ENCODE measurements around the gene ABCA6.

Gene ABCA6

DNA sequence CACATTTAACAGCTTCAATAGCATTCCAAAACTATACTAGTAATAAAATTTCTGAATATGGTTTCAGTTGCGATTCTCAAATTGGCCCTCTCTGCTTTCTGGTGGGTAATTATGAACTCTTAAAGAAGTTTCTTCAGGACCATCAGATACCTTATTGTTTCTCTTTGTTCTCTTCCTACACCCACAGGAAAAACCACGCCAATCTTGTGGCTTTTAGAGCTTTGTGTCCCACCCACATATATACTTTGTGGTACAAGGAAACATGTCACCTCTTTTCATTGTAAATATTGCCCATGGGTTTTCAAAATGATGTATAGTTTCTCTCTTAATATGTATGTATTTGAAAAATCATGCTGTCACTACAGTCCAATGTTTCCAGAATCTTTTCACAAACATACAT lies 93.1 kb downstream of the ABCA6 start:
- Histone ChIP-seq H3K4me3 (ENCODE audit: low read depth in 1 of 2, low read length in 2 of 2) (no peak overlapping the region), H3K9me3 (ENCODE audit: control insufficient read depth in 1 of 2, low read length in 2 of 2) (peaks cover 0 to 3% of the 10 kb centered on the region in 2 donors), H3K9ac (ENCODE audit: low read depth in 1 of 2, low read length in 2 of 2) (no peak overlapping the region), H3K4me1 (ENCODE audit: control insufficient read depth in 1 of 2, insufficient read depth in 2 of 2, low read length in 2 of 2) (peaks cover 8 to 11% of the 10 kb centered on the region in 2 donors), H3K36me3 (ENCODE audit: control insufficient read depth in 1 of 2, insufficient read depth in 2 of 2, low read length in 2 of 2) (no peaks in the 10 kb centered on the region), H3K27me3 (ENCODE audit: control insufficient read depth in 1 of 2, insufficient read depth in 2 of 2, low read length in 2 of 2) (no peaks in the 10 kb centered on the region), H3K27ac (ENCODE audit: low read depth, low read length) (no peak overlapping the region)

DNA sequence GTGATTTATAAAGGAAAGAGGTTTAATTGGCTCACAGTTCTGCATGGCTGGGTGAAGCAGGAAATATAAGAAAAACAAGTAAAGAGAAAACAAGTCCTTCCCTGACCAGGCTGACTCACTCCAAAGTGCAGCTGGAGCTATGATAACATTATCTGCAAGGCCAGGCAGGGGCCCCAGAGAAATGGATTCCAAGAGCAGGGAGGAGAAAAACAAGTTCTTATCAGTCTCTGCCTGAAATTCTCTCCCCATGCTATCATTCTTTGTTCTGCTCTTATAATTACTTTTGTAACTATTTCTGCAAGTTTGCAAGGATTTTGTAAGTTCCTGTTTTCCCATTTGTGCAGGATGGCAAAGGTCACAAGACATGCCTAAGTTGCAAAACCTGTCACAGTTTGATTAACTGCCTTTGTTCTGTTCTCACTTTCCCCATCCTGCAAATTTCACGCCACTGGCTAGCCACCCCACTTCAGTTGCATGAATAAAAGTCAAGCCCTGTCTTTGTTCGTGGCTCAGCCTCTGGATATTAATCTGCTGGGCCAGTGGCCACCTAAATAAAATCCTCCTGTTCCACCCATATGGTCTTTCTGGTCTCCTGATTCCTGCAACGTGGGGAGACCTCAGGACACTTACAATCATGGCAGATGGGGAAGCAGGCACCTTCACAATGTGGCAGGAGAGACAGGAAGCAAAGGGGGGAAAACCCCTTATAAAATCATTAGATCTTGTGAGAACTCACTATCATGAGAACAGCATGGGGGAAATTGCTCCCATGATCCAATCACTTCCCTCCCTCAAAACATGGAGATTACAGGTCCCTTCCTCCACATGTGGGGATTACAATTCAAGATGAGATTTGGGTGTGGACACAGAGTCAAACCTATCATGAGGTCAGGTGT lies 94.1 kb downstream of the ABCA6 start:
- Histone ChIP-seq H3K27ac (ENCODE audit: low read depth, low read length) (no peak overlapping the region), H3K4me1 (ENCODE audit: control insufficient read depth in 1 of 2, insufficient read depth in 2 of 2, low read length in 2 of 2) (peaks cover 8 to 11% of the 10 kb centered on the region in 2 donors), H3K27me3 (ENCODE audit: control insufficient read depth in 1 of 2, insufficient read depth in 2 of 2, low read length in 2 of 2) (no peaks in the 10 kb centered on the region), H3K9ac (ENCODE audit: low read depth in 1 of 2, low read length in 2 of 2) (no peak overlapping the region), H3K36me3 (ENCODE audit: control insufficient read depth in 1 of 2, insufficient read depth in 2 of 2, low read length in 2 of 2) (no peaks in the 10 kb centered on the region), H3K9me3 (ENCODE audit: control insufficient read depth in 1 of 2, low read length in 2 of 2) (peaks cover 0 to 3% of the 10 kb centered on the region in 2 donors), H3K4me3 (ENCODE audit: low read depth in 1 of 2, low read length in 2 of 2) (peak overlapping the region; percentile 38 to 44)

DNA sequence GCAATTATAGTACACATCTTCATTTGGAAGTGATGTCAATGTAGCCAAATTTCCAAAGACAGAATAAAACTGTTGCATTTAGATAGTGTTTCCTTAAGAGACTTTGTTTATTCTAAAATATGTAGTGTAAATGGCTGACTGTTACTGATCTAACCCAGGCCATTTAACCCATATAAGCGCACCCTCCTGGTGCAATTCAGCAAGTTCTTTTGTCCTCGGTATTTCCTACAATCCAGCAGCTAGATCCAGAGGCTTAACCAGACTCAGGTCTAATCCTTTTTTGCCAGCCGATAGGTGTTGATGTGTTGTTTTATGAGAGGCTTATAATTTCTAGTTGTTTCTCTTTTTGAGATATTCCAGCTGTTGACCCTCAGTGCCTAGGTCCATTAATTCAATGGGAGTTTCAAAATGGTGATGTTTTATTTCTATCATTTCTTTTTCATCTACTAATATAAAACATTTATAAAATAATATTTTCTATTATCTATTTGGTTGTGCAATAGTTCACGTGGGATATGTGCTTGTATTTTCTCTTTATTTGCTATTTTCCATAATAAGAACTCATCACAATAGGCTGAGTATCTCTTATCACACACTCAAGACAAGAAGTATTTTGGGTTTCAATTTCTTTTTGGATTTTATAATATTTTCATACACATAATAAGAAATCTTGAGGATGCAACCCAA lies 95.4 kb downstream of the ABCA6 start:
- Histone ChIP-seq H3K4me1 (ENCODE audit: control insufficient read depth in 1 of 2, insufficient read depth in 2 of 2, low read length in 2 of 2) (peaks cover 8 to 14% of the 10 kb centered on the region in 2 donors), H3K27me3 (ENCODE audit: control insufficient read depth in 1 of 2, insufficient read depth in 2 of 2, low read length in 2 of 2) (no peaks in the 10 kb centered on the region), H3K4me3 (ENCODE audit: low read depth in 1 of 2, low read length in 2 of 2) (no peak overlapping the region), H3K36me3 (ENCODE audit: control insufficient read depth in 1 of 2, insufficient read depth in 2 of 2, low read length in 2 of 2) (no peaks in the 10 kb centered on the region), H3K27ac (ENCODE audit: low read depth, low read length) (no peak overlapping the region), H3K9ac (ENCODE audit: low read depth in 1 of 2, low read length in 2 of 2) (no peak overlapping the region), H3K9me3 (ENCODE audit: control insufficient read depth in 1 of 2, low read length in 2 of 2) (peaks cover 0 to 3% of the 10 kb centered on the region in 2 donors)

DNA sequence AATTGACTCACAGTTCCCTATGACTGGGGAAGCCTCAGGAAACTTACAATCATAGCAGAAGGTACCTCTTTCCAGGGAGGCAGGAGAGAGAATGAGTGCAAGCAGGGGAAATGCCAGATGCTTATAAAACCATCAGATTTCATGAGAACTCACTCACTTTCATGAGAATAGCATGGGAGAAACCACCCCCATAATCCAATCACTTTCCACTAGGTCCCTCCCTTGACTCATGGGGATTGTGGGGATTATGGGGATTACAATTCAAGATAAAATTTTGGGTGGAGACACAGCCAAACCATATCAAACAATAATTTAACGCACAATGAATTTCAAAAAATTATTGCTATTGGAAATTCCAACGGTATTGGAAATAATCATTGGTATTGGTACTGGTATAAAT lies 96.0 kb downstream of the ABCA6 start:
- no peak overlapping the region for H3K4me3 ChIP-seq (ENCODE audit: low read depth in 1 of 2, low read length in 2 of 2)
- H3K9ac ChIP-seq (ENCODE audit: low read depth in 1 of 2, low read length in 2 of 2) = no peak overlapping the region
- no peaks in the 10 kb centered on the region for H3K36me3 ChIP-seq (ENCODE audit: control insufficient read depth in 1 of 2, insufficient read depth in 2 of 2, low read length in 2 of 2)
- H3K4me1 ChIP-seq (ENCODE audit: control insufficient read depth in 1 of 2, insufficient read depth in 2 of 2, low read length in 2 of 2) = peaks cover 8 to 14% of the 10 kb centered on the region in 2 donors
- peaks cover 0 to 3% of the 10 kb centered on the region in 2 donors for H3K9me3 ChIP-seq (ENCODE audit: control insufficient read depth in 1 of 2, low read length in 2 of 2)
- H3K27me3 ChIP-seq (ENCODE audit: control insufficient read depth in 1 of 2, insufficient read depth in 2 of 2, low read length in 2 of 2) = no peaks in the 10 kb centered on the region
- H3K27ac ChIP-seq (ENCODE audit: low read depth, low read length) = no peak overlapping the region

DNA sequence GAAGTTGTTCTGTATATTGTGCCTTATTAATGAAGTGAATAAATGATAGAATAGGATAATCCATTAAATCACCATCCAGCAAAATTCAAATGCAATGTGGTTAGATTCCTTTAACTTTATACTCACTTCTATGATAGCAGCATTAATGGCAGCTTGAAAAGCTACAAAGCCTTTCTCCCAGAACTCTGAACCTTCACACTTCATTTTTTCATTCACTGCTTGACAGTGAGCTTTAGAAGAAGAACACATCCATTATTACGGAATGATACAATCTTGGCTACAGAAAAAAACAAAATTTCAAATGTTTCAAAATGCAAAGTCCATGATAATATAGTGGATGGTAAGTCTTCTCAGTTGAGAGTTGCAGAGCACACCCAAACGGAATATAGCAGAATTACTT lies 97.3 kb downstream of the ABCA6 start:
- Histone ChIP-seq H3K27ac (ENCODE audit: low read depth, low read length) (no peak overlapping the region), H3K9ac (ENCODE audit: low read depth in 1 of 2, low read length in 2 of 2) (no peak overlapping the region)

DNA sequence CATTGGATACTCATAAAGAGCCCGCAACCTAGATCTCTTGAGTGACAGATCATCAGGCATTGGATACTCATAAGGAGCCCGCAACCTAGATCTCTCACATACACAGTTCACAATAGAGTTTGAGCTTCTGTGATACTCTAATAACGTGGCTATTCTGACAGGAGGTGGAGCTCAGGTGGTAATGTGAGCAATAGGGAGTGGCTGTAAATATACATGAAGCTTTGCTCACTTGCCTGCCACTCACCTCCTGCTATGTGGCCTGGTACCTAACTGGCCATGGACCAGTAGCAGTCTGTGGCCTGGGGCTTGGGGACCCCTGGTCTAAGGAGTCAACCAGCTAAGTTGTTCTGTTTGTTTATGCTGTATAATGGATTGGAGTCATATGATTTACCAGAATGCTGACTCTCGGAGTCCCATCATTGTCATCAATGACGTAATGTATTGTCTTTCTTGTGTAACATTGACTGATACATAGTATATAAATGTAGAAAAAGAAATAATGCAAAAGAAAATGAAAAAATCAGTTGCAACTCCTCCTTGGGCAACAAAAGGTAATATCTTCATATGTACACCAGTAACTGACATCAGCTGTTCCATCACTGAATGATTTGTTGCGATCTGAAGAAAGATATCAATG lies 98.5 kb downstream of the ABCA6 start:
- Histone ChIP-seq H3K27me3 (ENCODE audit: control insufficient read depth in 1 of 2, insufficient read depth in 2 of 2, low read length in 2 of 2) (no peaks in the 10 kb centered on the region), H3K27ac (ENCODE audit: low read depth, low read length) (no peak overlapping the region), H3K9me3 (ENCODE audit: control insufficient read depth in 1 of 2, low read length in 2 of 2) (peaks cover 0 to 2% of the 10 kb centered on the region in 2 donors), H3K4me3 (ENCODE audit: low read depth in 1 of 2, low read length in 2 of 2) (no peak overlapping the region), H3K9ac (ENCODE audit: low read depth in 1 of 2, low read length in 2 of 2) (no peak overlapping the region), H3K4me1 (ENCODE audit: control insufficient read depth in 1 of 2, insufficient read depth in 2 of 2, low read length in 2 of 2) (peaks cover 8 to 11% of the 10 kb centered on the region in 2 donors), H3K36me3 (ENCODE audit: control insufficient read depth in 1 of 2, insufficient read depth in 2 of 2, low read length in 2 of 2) (no peaks in the 10 kb centered on the region)

More for the DNA sequence above, 97.3 kb downstream of the ABCA6 start:
- peaks cover 8 to 14% of the 10 kb centered on the region in 2 donors for H3K4me1 ChIP-seq (ENCODE audit: control insufficient read depth in 1 of 2, insufficient read depth in 2 of 2, low read length in 2 of 2)
- H3K4me3 ChIP-seq (ENCODE audit: low read depth in 1 of 2, low read length in 2 of 2) = no peak overlapping the region
- no peaks in the 10 kb centered on the region for H3K27me3 ChIP-seq (ENCODE audit: control insufficient read depth in 1 of 2, insufficient read depth in 2 of 2, low read length in 2 of 2)
- H3K9me3 ChIP-seq (ENCODE audit: control insufficient read depth in 1 of 2, low read length in 2 of 2) = peaks cover 0 to 3% of the 10 kb centered on the region in 2 donors
- no peaks in the 10 kb centered on the region for H3K36me3 ChIP-seq (ENCODE audit: control insufficient read depth in 1 of 2, insufficient read depth in 2 of 2, low read length in 2 of 2)

DNA sequence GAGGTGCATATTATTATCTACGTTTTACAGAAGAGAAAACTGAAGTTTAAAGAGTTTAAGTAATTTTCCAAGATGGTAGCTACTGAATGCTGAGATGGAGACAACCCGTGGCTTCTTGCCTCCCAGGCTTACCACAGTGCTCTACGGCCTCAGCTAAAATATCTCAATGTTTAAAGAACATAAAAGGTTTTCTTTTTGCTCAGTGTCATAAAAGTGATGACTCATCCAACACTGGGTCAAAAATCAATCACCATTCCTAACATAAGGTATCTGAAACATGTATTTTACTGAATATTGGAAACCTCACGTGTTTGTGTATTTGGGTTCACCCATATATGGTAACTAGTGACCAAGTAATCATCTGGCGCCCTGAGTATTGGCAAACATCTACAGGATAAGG lies 99.4 kb downstream of the ABCA6 start:
- H3K4me1 ChIP-seq (ENCODE audit: control insufficient read depth in 1 of 2, insufficient read depth in 2 of 2, low read length in 2 of 2) = peaks cover 0 to 3% of the 10 kb centered on the region in 2 donors
- no peak overlapping the region for H3K4me3 ChIP-seq (ENCODE audit: low read depth in 1 of 2, low read length in 2 of 2)
- H3K36me3 ChIP-seq (ENCODE audit: control insufficient read depth in 1 of 2, insufficient read depth in 2 of 2, low read length in 2 of 2) = no peaks in the 10 kb centered on the region
- H3K27me3 ChIP-seq (ENCODE audit: control insufficient read depth in 1 of 2, insufficient read depth in 2 of 2, low read length in 2 of 2) = no peaks in the 10 kb centered on the region
- H3K9me3 ChIP-seq (ENCODE audit: control insufficient read depth in 1 of 2, low read length in 2 of 2) = no peaks in the 10 kb centered on the region
- H3K27ac ChIP-seq (ENCODE audit: low read depth, low read length) = no peak overlapping the region
- no peak overlapping the region for H3K9ac ChIP-seq (ENCODE audit: low read depth in 1 of 2, low read length in 2 of 2)

DNA sequence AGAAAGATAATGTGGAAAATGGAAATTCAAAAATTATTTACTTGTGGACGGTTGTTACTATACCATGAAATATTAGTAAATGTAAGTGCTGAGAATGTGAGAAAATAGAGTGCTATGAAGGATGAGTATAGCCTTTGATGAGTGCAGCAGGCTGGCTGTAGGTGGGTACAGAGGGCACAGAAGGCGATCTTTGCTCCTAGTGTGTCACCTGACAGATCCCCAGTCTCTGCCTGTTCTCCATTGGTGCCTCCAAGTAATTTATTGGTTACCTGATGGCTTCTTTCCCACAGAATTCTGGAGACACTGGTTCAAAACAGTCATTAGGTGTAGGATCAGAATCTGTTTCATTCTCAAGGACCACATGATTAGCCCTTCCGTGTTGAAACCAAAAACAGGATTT lies 109.9 kb downstream of the ABCA6 start:
- Histone ChIP-seq H3K9me3 (ENCODE audit: control insufficient read depth in 1 of 2, low read length in 2 of 2) (peaks cover 0 to 2% of the 10 kb centered on the region in 2 donors), H3K4me1 (ENCODE audit: control insufficient read depth in 1 of 2, insufficient read depth in 2 of 2, low read length in 2 of 2) (peaks cover 0 to 10% of the 10 kb centered on the region in 2 donors), H3K36me3 (ENCODE audit: control insufficient read depth in 1 of 2, insufficient read depth in 2 of 2, low read length in 2 of 2) (no peaks in the 10 kb centered on the region), H3K4me3 (ENCODE audit: low read depth in 1 of 2, low read length in 2 of 2) (no peak overlapping the region), H3K27ac (ENCODE audit: low read depth, low read length) (no peak overlapping the region), H3K9ac (ENCODE audit: low read depth in 1 of 2, low read length in 2 of 2) (no peak overlapping the region), H3K27me3 (ENCODE audit: control insufficient read depth in 1 of 2, insufficient read depth in 2 of 2, low read length in 2 of 2) (no peaks in the 10 kb centered on the region)

DNA sequence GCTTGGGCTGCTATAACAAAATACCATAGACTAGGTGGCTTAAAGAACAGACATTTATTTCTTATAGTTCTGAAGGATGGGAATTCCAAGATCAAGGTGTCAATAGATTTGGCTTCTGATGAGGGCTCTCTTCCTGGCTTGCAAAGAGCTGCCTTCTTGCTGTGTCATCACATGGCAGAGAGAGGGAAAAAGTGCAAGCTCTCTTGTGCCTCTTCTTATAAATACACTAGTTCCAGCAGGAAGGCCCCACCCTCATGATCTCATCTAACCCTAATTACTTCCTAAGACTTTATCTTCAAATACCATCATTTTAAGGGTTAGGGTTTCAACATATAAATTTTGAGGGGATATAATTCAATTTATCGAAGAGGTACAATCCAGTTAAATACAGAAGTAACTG lies 111.5 kb downstream of the ABCA6 start:
- Histone ChIP-seq H3K27ac (ENCODE audit: low read depth, low read length) (no peak overlapping the region), H3K27me3 (ENCODE audit: control insufficient read depth in 1 of 2, insufficient read depth in 2 of 2, low read length in 2 of 2) (no peaks in the 10 kb centered on the region), H3K36me3 (ENCODE audit: control insufficient read depth in 1 of 2, insufficient read depth in 2 of 2, low read length in 2 of 2) (no peaks in the 10 kb centered on the region), H3K4me3 (ENCODE audit: low read depth in 1 of 2, low read length in 2 of 2) (no peak overlapping the region), H3K9ac (ENCODE audit: low read depth in 1 of 2, low read length in 2 of 2) (no peak overlapping the region), H3K4me1 (ENCODE audit: control insufficient read depth in 1 of 2, insufficient read depth in 2 of 2, low read length in 2 of 2) (peaks cover 0 to 10% of the 10 kb centered on the region in 2 donors), H3K9me3 (ENCODE audit: control insufficient read depth in 1 of 2, low read length in 2 of 2) (peaks cover 2 to 4% of the 10 kb centered on the region in 2 donors)

All from duodenal mucosa (tissue), 2 donors.